NCI-H1694 treated with DMSO at 0.1 percent for 48 hours (cell line): ENCODE data around the gene GLS2.
"Not testable (repeated sequence)": the region's sequence is repeated elsewhere in the genome, so short reads cannot be mapped to it uniquely, and the experiment has no call there.

Source experiments
- DNase-seq: peaks from one replicate; lab custom pipeline; 2025; lab: John Stamatoyannopoulos, UW

Gene GLS2

DNA sequence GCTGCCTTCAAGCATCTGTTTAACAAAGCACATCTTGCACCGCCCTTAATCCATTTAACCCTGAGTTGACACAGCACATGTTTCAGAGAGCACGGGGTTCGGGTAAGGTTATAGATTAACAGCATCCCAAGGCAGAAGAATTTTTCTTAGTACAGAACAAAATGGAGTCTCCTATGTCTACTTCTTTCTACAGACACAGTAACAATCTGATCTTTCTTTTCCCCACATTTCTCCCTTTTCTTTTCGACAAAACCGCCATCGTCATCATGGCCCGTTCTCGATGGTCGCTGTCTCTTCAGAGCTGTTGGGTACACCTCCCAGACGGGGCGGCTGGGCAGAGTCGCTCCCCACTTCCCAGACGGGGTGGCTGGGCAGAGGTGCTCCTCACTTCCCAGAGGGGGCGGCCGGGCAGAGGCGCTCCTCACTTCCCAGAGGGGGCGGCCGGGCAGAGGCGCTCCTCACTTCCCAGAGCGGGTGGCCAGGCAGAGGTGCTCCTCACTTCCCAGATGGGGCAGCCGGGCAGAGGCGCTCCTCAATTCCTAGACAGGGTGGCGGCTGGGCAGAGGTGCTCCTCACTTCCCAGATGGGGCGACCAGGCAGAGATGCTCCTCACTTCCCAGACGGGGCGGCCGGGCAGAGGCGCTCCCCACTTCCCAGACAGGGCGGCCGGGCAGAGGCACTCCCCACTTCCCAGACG is 5.6 kb upstream of the GLS2 start:
- DNase-seq: not testable (repeated sequence)

DNA sequence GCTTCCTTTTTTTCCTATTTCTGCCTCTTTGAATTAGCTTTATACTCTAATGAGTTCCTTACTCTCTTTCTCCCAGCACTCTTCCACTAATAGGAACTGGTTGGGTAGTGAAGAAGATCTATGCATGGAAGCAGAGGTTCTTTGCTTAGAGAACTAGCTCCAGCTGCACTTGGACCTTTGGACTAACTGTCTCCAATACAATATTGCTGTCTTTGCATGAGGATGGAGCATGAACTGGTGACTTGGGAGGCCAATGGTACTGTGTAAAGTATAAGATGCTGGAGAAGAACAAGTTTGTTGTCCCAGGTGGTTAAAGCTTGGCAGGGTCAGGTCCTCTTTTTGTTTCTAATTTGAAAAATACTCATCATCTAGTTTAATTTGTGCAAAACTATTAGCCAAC is 2.4 kb upstream of the GLS2 start:
- no peak for DNase-seq

DNA sequence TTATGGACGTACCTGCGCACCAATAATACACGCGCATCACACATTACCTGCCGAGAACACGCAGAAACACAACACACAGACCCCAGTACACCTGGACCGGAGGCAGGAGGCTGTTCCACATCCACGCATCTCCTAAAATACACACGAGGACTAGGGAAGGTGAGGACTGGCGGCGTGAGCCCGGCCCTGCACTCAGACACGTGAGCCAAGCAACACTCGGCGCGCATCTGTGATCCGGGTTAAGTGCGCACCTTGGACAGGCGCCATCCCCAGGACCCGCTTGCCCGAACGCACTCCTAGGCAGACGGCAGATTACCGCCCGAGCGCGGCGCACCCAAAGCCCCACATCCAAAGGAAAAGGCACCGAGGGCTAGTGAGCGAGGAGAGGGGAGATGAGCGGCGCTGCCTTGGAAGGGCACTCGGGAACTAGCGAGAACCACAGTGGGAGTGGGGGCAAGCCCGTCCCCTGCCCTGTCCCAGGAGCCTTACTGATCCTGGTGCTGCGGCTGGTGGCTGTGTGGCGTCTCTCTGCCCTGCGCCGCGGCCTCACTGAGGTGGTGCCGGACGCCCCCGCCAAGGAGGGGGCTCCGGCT is 417 bp downstream of the GLS2 start:
- DNase-seq: peak; percentile 27

DNA sequence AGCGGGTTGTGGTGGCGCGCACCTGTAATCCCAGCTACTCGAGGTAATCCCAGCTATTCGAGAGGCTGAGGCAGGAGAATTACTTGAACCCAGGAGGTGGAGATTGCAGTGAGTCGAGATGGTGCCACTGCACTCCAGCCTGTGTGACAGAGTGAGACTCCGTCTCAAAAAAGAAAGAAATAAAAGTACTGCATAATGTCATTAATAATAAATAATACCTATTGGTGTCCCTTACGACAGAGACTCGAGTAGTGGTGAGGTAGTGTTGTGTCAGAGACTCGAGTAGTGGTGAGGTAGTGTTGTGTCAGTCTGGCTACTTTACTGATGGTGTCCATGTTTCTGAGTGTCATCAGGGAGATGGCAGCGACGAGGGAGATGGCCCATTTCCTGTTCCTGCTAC is 1.3 kb downstream of the GLS2 start:
- no peak for DNase-seq

DNA sequence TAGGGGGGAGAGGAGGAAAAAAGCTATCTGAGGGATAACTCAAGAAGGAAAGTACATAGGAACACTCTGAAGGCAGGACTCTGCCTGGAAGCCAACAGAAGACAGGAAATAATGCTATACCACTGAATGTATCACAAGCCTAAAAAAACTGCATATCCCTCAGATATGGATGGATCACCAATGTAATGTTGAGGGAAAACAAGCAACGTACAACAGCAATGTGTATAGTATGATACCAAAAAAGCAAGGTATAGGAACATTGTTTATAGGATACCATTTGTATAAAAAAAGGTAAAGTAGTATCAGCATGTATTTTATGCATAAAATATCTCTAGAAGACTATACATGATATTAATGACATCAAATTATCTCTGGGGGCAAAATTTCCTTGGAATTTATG is 3.4 kb downstream of the GLS2 start:
- no peak for DNase-seq

DNA sequence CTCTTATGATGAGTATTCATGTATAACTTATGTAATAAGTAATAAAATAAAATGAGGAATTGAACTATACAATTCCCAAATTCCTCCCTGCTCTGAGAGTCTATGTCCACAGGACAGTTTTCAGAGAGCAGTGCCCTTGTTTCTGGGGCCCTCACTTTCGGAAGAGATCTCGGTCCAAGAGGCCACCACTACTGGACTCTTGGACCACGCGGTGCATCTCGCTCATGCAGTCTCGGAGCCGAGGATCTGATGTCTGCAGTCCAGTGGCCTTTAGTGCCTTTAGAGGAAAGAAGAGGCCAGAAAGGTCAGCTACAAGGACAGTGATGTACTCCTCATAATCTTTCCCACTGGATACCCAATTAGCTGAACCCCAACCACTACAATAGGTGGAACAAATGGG is 8.3 kb downstream of the GLS2 start:
- DNase-seq: no peak

DNA sequence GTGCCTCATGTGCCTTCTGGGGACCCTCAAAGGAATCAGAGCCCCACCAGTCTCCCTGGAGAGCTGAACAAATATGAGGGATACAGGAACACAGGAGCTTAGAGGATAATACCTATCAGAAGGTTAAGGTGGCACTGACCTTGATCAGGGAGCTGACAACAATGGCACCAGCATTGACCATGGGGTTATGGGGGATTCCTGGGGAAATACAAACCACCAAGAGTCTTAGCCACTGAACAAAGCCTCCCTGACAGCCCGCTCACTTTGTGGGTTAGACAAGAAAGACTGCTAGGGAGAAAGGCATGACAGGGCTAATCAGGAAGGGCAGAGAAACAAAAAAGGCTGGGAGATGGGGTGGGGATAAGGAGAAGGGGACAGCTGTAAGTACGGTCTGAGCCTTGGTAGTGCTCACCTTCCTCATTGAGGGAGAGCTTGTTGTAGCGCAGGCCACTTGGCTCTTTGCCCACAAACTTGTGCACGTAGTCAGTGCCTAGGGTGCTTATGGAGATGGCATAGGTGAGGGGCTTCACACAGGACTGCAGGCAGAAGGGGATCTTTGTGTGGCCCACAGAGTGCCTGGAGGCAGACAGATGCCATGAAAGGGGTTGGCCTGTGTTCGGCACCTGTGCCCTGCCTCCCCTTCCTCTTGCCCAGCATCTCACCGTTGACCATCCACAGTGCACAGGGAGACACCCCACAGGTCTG is 10.3 kb downstream of the GLS2 start:
- no peak for DNase-seq

DNA sequence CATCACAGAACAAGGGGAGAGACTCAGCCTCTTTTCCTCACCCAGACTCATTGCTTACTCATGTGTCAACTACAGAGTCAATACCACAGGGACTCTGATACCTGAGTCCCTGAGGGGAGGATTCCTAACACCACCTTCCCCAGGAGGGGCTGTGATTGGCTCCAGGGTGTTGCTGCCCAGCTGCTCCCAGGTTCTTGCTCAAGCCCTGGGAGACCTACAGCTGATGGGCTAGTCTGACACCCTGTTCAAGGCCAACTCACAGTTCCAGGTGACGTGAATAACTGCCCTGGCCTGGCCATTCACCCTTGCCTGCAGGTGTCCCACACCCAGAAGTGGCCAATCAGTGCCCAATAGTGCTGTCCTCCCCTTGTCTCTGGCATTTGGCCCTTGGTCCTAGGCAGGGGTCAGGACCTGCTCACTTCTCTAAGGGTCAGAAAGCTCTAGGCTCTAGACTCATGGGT is 11.0 kb downstream of the GLS2 start:
- DNase-seq: no peak

DNA sequence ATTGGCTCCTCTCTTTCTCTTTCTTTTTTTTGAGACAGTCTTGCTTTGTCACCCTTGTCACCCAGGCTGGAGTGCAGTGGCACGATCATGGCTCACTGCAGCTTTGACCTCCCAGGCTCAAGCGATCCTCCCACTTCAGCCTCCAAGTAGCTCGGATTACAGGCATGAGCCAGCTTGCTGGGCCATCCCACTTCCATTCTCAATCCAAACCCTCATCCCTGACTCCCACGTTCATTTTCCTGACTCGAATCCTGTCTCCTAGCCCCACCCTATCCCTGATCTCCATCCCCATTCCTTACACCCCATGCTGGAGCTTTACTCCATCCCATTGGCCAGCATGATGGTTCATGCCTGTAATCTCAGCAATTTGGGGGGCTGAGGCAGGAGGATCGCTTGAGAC is 11.8 kb downstream of the GLS2 start:
- no peak for DNase-seq

DNA sequence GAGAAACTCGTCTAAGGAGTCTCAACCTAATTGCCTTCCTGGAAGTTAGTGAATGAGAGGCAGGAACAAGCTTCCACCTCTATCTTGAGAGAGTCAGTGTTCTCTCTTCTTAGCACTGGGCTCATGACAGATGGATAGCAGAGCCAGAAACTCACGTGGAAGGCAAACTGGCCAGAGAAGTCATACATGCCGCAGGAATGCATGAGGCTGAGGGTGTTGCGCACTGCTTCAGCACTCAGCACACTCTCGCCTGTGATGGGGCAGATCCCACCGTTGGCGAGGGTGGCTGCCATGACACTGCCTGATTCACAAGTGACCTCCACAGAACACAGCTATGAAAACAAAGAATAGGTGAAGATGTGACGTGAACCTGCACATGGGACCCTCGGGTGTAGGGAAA is 13.6 kb downstream of the GLS2 start:
- no peak for DNase-seq

DNA sequence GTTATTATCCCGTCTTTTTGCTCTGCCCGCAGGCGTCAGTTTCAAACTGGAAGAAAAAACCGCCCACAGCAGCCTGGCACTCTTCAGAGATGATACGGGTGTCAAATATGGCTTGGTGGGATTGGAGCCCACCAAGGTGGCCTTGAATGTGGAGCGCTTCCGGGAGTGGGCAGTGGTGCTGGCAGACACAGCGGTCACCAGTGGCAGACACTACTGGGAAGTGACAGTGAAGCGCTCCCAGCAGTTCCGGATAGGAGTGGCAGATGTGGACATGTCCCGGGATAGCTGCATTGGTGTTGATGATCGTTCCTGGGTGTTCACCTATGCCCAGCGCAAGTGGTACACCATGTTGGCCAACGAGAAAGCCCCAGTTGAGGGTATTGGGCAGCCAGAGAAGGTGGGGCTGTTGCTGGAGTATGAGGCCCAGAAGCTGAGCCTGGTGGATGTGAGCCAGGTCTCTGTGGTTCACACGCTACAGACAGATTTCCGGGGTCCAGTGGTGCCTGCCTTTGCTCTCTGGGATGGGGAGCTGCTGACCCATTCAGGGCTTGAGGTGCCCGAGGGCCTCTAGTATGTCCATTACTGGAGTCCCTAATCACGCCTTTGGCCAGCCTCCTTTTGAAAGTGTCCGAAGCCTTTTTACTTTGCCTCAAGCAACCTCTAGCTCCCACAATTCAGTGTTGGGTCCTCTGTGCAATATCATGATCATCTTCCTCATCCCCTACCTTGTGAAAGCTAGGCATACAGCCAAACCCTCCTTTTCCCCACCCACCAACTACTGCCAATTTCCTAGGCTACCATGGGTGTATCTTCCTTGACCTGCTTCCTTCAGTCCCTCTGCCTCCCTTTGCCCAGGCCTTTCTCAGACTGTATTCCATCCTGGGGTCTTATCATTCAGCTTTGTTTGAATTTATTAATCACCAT is 18.7 kb downstream of the GLS2 start:
- DNase-seq: no peak

DNA sequence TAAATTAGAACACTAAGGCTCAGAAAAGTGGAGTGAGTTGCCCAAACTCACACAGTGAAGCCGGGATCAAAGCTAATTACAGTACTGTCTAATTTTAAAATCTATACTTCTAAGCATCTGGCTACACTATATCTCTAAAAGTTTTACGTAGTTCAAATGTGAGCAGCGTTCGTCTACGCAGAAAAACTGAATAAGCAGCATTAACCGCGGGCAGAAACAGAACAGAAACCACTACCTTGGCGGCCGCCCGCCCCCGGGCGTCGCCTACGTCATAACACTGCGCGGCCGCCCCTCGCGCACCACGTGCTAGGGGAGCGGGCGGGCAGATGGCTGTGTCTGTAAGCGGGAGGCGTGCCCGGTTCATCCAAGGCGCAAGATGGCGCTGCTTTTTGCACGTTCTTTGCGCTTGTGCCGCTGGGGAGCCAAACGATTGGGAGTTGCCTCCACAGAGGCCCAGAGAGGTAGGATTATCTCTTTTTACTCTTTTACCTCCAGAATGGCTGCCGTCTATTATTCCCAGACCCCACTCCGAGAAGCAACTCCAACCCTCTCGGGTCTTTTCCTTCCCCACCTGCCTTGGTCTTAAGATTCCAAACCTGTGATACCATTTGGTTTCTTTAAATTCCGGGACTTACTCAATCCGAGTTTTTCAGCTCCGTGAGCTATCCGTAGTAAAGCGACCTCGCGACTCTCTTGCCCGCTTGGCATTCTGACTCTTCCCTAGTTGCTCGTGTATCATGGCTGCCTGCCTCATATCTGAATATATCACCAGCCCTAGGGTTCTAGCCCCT is 19.6 kb downstream of the GLS2 start, which contains the start of gene SPRYD4:
TSS of gene SPRYD4 (plus strand) at position 363 of the 791 bp plus-strand sequence. CDS start at position 377, 14 bp downstream.
- DNase-seq: peak; percentile 70

DNA sequence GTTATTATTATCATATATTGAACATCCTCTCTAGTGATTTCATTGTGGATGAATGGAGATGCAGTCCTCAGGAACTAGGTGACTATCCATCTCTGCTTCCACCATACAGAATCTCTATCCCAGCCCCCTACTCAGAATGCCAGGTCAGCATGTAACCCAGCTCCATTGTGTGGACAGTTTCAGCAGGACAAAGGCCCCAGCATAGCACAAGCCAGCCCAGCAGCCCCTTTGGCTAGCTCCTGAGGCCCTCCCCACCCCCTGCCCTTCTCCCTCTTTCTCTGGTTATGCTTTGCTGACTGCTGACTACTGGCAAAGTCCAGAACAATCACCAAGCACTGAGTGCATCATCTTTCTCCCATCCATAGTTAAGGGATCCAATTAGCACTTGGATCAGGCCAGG is 25.4 kb downstream of the GLS2 start:
- DNase-seq: no peak

DNA sequence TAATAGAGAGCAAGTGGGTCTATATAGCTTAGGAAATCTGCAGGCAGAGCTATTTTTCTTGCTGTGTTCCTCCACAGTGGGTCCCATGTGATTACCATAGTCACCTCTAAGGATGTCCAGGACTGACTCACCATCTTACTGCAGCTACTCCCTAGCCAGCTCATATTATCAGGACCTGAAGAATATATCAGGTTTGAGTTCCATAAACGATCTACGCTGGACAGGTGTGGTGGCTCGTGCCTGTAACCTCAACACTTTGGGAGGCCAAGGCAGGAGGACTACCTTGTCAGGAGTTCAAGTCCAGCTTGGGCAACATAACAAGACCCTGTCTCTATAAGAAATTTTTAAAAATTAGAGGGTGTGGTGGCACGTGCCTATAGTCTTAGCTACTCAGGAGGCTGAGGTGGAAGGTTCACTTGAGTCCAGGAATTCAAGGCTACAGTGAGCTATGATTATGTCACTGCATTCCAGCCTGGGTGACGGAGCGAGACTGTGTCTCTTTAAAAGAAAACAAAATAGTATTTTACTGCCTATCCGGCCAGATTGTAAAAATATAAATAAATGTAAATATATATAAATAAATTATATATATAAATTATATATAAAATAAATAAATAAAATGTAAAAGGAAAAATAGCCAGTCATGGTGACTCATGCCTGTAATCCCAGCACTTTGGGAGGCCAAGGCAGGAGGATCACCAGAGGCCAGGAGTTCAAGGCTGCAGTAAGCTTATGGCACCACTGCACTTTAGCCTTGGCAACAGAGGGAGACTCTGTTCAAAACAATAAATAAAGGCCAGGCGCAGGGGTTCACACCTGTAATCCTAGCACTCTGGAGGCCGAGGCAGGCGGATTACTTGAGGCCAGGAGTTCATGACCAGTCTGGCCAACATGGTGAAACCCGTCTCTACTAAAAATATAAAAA is 26.5 kb downstream of the GLS2 start:
- DNase-seq: no peak

DNA sequence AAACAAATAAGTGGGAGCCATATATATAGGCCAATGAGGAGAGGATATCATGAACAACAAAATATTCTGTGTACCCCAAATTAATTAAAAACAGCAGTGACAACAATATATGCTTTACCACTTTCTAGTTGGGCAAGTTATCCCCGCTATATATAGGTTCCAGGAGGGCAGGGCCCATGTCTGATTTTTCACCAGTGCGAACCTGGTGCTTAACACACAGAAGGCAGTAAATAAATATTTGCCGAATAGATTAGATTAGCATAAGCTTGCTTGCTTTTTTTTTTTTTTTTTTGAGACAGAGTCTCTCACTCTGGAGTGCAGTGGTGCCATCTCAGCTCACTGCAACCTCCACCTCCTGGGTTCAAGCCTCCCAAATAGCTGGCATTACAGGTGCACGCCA is 30.1 kb downstream of the GLS2 start:
- DNase-seq: no peak

DNA sequence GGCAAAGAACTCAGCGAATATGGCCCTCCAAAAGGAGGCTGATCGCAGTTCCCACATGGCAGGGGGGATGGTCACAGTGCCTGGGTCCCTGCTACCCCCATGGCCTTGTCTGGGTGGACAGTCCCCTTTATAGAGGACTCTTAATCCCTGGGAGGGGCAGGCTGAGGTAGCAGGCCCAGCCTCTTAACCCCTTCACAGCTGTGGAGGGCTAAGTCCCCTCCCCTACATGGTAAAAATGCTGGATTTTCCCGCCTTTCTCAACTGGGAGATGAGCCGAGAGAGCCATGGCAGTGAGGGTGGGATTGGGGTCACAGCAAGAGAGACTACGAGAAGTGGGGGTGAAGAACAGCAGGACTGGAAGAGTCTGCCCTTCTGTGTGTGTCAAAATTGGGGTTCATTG is 33.4 kb downstream of the GLS2 start, which contains the start of gene MIP:
TSS of gene MIP (minus strand) at position 101 of the 400 bp plus-strand sequence. CDS start at position 57, 44 bp downstream.
- DNase-seq: no peak

DNA sequence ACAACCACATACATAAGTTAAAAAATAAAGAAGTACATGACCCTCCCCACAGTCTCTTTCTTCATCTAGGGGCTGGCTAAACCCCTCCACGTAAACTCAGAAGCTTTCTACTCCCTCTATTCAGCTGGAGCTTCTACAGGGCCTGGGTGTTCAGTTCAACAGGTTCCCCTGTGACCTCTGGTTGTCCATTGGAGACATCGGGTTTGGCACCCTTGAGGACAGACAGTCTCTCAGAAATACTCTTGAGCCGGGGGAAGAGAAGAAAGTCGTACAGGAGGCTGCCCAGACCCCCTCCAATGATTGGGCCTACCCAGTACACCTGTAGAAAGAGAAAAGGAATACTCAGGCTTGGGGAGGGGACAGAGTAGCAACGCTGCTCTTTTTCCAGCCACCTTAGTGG is 36.8 kb downstream of the GLS2 start:
- DNase-seq: no peak

DNA sequence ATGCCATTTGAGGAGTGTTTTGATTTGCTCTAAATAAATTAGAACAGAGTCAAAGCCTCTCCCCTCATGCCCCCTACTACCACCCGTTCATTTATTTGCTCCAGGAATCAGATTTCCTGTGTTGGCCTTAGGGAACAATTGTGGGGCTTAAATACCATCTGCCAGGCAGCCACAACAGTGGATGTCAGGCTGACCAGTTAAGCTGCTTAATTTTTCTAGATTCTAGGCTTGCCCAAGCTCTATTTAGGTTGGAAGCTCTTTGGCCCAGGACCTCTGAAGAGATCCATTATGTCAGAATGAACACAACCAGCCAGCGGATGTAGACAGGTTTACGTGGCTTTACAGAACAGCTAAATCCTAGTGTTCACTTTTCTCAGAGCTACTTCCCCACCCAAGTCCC is 37.7 kb downstream of the GLS2 start:
- no peak for DNase-seq

DNA sequence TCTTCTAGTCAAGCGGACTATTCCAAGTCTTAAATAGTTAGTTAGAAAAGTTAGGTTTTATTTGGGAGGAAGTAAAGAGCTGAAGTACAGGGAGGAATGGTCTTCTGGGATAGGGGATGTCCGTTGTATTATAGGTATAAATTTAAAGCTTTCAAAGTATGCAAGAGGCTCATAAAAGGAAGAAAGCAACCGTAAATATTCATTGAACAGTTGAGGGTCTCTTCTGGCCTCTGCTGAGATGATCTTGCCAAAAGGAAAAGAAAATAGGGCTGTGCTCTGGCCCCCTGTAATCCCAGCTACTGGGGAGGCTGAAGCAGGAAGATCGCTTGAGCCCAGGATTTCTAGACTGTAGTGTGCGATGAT is 38.4 kb downstream of the GLS2 start:
- no peak for DNase-seq
